Activated CD4-positive, CD25-positive, alpha-beta regulatory T cell (primary cell): ENCODE results near the gene LY86.

Experiments
- DNase-seq, 4 experiments: peaks; one replicate each; lab custom pipeline; 2025; lab: John Stamatoyannopoulos, UW

LY86 gene

DNA sequence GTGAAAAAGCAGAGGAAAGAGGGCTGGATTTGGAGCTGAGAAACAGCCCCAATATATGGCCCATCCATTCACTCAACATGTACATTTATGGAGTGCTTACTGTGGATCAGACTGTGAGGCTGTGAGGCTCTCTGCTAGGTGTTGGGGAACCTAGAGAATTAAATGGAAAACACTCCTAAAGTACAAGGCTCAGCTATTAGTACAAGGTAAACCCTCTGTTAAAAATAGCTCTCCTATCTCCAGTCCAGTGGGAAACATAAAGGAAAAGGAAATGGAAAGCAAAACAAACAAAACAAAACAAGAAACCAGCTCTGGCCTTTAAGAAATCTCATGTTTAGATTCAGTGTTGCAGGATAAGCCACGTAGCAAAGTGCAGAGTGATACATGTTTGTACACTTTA lies 35.0 kb downstream of the LY86 start:
- DNase-seq: no peak

DNA sequence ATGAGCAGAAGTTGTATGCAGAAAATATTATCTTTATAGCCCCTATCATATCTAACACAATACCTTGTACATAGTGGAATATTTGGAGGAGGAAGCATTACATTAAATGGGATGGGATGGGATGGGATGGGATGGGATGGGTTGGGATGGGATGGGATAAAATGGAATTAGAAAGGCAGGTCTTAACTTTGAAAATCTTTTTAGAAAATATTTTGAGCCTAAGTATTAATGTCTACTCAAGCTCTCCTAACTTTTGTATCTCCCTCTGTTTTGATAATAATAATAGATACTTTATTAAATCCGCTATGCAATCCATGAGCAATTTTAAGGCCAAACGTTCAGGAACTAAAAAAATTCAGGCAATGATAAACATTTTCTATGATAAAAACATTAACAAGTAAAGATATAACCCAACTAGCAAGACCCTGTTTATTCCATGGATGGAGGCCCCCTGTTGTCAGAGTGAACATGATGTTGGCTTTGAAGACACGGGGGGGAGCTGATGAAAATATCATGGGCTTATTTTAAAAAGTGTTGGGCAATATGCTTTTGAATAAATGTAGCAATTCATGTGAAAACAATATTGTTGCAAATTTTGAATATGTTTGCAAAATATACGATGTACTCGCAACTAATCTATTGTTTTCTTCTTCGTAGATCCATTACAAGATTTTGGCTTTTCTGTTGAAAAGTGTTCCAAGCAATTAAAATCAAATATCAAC lies 35.9 kb downstream of the LY86 start:
- DNase-seq: no peak

DNA sequence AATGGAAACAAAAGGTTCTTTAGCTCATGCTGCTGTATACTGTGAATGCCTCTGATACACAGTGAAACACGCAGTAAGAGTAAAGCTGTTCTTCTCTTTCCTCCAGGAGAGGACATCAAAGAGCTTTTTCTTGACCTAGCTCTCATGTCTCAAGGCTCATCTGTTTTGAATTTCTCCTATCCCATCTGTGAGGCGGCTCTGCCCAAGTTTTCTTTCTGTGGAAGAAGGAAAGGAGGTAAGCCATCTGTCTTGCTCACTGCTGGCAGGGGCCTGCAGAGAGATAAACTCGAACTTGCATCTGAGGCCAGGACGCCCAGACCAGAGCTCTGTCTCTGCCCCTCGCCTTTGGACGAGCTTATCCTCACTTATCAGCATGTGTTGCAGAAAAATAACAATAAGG lies 37.7 kb downstream of the LY86 start:
- no peak for DNase-seq

DNA sequence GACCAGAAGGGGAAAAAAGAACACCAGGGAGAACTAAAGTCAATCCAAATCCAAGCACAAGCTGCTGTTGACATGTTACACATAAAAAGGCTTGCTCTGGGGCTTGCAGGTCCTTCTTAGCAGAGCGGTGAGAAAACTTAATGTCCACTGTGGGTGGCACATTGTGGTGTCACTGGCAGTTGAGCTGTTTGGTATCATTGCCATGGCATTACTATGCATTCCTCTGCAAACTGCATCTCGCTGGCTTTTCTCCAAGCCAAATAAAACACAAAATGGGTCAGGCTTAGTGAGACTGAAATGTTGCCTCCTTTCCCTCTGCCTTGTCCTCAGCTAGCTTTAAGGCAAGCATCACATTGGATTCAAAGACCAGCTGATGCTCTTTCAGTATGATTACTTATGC lies 40.9 kb downstream of the LY86 start:
- no peak for DNase-seq

DNA sequence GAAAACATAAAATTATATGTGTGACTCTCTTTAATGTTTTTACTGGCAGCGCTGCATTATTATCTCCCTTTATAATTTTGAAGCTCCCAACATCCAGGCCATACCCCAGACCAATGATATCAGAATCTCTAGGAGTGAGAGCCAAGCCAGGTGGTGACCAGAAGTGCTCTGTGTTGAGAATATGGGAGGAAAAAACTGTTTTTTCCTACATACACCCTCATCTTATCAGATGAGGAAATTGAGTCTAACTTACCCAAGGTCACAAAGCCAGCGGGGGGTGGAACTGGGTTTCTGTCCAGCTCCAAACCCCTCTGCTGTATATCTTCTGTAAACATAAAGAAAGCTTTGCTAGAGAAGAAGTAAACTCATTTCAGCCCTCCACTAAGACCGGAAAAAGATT lies 42.5 kb downstream of the LY86 start:
- no peak for DNase-seq

DNA sequence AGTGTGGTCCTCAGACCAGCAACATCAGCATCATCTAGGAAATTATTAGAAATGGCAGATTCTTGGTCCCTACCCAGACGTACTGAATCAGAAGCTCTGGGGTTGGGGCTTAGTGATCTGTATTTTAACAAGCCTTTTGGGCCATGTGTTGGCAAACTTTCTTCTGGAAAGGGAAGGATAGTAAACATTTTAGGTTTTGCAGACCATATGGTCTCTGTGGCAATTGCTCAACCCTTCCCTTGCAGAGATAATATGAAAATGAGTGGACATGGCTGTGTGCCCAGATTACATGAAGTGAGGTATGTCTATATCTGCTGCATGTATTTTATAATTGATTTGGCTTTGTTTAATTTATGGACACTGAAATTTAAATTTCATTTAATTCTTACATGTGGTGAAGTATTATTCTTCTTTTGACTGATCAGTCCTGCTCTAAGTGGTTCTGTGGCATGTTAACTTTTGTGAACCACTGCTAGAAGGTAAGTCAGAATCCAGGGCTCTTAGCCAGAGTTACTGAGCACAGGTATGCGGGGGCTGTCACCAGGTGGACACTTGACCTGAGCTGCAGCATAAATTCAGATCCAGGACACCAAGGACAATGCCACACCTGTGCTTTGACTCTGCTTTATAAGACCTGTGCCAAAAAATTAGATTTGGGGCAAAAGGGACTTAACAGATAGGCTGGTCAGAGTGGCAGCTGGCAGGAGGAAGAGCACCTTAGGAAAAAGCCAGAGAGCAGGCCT lies 43.2 kb downstream of the LY86 start:
- no peak for DNase-seq

DNA sequence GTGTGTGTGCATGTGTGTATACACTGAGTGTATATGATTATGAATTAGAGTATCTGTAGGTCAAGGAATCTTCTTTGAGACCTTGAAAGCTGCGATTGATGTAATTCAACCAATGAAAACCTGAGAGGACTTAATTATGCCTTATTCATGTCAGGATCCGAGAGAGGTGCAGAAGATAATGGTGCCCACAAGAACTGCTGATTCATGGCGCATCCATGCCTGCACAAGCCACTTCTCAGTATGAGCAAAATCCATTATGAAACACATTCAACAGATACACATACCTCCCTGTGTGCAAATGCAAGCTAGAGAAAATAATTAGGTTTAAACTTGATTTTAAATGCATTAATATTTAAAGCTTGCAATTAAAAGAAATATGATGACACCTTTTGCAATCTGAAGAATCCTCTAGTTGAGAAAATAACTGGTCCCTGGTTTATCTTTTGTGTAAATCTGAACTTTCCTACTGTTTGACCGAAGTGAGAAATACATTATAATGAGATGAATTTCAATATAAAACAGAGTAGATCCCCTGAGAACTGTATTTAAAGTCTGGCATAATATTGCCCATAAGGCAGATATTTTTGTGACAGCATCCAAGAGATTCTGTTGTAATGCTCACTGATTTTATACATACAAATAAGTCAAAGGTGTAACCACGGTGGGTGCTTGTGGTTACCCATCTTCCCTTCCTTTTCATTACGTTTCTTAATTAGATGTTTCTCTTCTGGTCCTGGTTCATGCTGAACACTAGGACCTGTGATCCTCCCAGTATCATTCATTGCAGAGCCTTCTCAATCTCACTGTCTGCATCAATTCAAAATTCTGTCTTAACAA lies 45.6 kb downstream of the LY86 start:
- DNase-seq: no peak

DNA sequence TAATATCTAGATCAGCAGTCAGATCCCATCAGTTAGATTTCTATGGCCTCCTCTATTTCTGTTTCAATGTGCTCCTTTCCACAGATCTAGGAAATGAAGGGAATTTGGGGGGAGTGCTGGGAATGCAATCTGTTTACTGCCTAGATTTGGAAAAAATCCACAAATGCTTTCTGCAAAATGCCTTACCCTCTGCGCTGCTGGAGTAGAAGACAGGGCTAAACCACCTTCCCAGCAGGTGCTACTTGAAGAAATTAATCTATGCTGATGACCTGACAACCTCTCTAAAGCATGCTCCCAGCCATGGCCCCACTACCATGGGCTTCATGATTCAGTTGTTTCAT lies 46.2 kb downstream of the LY86 start:
- no peak for DNase-seq

DNA sequence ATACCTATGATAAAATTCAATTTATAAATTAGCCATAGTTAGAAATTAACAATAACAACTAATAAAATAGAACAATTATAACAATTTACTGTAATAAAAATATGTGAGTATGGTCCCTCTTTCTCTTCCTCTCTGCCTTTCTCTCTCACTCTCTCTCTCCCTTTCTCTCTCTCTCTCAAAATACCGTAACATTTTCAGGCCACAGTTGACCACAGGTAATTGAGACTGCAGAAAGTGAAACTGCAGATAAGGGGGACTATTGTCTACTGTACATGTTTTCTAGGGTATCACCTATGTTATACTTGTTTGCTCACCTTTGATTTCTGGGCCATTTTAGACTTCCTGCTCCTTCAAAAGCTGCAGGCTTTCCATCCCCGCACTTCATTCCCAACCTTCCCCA lies 46.8 kb downstream of the LY86 start:
- no peak for DNase-seq

DNA sequence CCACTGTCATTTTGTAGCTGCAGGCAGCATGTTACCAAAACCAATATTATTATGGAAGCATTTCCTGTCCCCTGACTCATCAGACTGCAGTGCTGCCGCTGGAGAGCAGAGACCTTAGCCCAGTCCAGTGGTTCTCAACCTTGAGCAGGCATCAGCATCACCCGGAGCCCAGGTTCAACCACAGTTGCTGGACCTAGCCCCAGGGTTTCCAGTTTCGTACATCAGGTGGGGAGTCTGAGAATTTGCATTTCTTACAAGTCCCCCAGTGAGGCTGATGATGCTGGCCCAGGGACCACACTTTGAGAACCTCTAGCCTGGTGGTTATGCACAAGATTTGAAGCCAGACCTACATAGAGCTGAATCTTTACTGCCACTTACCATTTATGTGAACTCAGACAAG lies 47.3 kb downstream of the LY86 start:
- DNase-seq: no peak

DNA sequence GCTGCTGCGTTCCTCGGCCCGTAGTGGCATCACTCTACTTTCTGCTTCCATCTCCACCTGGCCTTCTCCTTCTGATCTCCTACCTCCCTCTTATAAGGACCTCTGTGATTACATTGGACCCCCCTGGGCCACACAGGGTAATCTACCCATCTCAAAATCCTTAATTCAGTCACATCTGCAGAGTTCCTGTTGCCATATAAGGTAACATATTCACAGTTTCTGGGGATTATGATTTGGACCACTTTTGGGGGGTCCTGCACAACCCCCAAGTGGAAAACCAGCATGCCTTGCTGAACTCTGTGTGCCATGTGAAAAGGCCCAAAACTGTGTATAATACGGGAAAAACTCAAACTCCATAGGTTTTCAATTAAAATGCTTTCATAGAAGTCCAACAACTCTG lies 51.1 kb downstream of the LY86 start:
- DNase-seq: no peak

DNA sequence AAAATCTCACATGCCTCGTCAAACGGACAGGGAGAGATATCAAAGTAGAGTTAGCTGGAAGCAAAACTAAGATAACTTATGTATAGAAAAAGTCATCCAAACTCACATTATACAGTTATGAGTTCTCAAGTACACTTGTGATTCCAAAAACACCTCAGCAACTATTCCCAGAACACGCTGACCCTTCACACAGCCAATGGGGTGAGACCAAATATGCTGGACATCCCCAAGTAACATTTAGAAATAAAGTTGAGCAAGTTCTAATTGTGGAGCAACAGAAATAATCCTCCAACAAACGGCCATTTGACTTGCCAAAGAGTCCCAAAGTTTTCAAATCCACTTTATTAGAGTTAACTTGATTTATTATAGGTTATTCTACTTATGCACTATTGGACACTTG lies 52.4 kb downstream of the LY86 start:
- DNase-seq: no peak

DNA sequence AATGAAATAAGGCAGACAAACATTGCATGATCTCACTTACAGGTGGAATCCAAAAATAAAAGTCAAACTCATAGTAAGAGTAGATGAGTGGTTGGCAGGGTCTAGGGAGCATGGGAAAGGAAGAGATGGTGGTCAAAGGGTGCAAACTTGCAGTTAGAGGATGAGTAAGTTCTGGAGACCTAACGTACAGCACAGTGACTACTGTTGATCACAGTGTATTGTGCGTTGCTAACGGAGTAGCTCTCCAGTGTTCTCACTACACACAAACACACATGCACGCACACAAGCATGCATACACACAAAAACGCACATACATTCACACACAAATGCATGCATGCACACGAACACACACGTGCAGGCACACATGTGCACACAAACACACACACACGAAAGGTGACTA lies 54.9 kb downstream of the LY86 start:
- no peak for DNase-seq

DNA sequence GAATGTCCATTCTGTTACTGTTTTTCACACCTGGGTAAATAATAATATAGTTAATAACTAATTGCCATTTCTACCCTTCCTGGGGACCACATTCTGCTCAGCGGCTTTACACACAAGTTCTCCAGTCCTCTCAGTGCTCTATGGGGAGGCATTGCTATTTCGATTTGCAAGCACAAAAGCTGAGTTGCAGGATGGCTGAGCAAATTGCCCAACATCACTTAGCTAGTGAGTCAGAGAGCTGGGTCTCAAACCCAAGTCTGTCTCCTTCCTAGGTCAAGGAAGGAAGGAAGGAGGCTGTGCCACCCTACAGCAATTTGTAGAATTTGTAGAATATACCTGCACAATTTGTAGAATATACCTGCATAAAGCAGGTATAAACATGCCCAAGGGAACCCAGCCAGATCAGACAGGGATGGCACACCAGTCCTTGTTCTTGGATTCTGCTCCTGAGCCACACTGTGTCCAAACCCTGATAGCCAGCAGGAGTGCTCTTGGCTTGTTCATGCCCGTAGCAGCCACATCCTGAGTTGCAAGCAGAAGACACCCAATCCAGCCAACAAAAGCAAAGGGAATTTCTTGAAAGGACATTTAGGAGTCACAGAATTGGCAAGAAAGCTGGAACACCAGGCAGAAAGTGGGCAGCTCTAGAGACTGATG lies 56.9 kb downstream of the LY86 start:
- no peak for DNase-seq

DNA sequence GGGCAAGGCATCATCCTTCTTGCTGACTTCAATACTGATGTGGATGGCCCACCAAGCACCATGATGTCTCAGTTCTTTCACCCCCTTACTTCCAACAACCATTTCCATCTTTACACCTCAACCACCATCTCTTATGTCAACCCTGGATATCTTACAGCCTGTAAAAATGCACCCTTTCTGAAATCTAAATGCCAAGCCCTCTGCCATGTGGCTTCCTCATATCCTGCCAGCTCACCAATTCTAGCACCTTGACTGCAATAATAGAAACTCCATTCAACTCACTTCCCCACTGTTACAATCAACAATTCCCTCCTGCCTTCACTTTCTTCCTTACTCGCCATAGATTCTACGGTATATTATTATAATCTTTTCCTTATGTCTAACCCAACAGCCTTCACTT lies 57.9 kb downstream of the LY86 start:
- DNase-seq: no peak

DNA sequence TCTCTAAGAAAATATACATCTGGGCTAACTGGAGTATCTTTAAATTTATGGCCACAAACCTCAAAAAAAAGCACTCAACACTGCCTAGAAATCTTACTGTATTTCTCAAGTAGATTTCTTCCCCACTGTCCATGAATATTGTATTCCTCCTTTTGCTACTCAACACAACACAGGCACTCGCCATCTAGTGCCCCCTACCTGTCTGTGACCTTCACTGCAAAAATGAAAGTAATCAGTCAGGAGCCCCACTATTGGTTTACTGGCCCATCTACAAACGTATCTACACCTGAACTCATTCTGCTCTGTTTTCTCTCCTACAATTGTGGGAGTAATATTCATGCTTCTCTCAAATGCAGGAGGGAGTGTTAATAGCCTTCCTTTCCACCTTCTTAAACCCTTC lies 58.3 kb downstream of the LY86 start:
- no peak for DNase-seq

DNA sequence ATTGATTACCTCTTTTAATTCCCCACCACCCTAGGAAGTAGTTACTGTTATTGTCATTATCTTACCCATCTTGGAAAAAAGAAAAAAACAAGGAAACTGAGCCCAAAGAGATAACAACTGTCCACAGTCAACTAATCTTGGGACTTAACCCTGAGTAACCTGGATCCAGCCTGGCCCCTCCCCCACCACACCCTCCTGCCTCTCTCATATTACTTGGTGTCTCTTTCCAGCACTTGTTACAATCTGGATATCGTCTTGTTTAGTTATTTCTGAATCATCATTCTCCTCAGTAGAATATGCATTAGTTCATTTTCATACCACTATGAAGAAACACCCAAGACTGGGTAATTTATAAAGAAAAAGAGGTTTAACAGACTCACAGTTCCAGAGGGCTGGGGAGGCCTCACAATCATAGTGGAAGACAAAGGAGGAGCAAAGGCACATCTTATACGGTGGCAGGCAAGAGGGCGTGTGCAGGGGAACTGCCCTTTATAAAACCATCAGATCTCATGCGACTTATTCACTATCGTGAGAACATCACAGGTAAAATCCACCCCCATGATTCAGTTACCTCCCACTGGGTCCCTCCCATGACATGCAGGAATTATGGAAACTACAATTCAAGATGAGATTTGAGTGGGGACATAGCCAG lies 60.3 kb downstream of the LY86 start:
- DNase-seq: no peak

DNA sequence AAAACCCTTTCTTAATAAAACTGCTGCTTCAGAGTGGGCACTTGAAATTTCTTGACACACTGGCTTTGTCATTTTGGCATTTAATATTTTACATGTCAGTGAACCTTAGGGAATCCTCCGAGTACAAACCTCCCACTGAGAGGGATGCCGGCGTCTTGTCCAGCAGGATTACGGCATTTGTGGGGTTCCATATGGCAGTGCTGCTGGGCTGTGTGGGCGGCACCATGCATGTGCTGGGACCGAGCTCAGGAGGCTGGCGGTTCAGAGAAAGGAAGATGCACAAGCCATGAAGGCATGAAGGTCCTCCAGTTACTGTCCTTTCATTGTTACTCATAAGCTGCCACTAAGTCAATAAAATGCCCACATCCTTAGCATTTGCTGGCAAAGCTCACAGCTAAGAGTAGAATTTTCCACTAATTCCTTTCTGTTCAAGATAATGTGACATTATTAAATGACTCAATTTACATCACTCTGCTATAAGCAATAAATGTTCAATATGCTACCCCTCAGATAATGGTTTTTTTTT lies 61.4 kb downstream of the LY86 start:
- no peak for DNase-seq

DNA sequence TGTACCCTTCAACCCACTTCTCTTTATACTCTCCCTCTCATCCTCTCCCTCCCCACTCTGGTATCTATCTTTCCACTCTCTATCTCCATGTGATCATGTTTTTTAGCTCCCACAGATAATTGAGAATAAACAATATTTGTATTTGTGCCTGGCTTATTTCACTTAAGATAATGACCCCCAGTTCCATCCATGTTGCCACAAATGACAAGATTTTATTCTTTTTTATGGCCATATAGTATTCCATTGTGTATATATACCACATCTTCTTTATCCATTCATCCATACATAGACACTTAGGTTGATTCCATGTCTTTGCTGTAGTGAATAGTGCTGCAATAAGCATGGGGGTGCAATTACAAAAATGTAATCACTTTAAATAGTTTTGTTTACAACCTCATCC lies 62.3 kb downstream of the LY86 start:
- no peak for DNase-seq

DNA sequence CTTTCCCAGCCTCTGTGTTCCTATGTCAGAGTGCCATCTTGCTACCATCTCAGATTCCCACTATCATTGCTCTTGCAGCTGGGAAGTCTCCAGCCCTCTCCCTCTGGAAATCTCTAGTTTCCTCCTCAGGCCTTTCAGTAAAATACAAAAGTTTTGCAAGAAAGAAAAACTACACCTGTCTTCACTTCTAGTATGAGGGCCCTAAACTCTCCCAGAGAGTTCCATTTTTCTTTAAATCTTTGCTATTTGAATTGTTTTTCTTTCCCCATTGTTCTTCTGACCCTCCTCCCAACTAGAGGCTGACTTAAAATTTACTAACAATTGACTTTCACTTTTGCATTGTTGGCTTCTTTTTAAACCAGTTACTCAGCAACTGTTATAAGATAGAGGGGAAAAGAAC lies 62.8 kb downstream of the LY86 start:
- no peak for DNase-seq

DNA sequence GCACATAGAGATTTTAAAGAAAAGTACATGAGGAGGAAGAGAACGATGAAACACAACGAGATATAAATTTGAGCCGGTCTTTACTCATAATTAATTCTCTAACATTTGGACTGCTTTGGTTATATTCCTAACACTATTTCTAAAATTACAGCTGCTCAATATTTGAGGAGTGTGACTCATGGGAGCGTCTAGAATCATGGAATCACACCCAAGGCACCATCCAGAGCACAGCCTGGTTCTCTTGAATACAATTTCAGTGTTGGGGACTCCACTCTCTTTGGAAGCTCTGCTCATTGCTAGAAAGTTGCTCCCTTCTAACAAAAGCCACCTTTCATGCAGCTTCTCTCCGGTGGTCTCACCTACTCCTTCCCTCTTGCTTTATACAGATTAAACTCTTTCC lies 64.4 kb downstream of the LY86 start:
- DNase-seq: no peak
